Tibial nerve (tissue), 3 donors: ENCODE data around the gene CYP4F3.

Experiments used
- POLR2A ChIP-seq, 2 donors: fragments of 450-650 bp; IDR thresholded peaks; one replicate each; pipeline ENCODE4 v1.6.1; 2017; ENCODE audit warnings: antibody characterized with exemption in 2 of 2, mild to moderate bottlenecking in 2 of 2, moderate library complexity in 2 of 2
- TF ChIP-seq, protein P1 (sequence below), 5 experiments: fragments of 200-600 bp in 3 of 5; fragments of 450-650 bp in 2 of 5; sonication (generic) in 3 of 5; IDR thresholded peaks; one replicate each; pipeline ENCODE4 v1.5.1; 2016 to 2019; ENCODE audit warnings: antibody characterized with exemption in 5 of 5, mild to moderate bottlenecking in 3 of 5, moderate library complexity in 2 of 5

DNA sequence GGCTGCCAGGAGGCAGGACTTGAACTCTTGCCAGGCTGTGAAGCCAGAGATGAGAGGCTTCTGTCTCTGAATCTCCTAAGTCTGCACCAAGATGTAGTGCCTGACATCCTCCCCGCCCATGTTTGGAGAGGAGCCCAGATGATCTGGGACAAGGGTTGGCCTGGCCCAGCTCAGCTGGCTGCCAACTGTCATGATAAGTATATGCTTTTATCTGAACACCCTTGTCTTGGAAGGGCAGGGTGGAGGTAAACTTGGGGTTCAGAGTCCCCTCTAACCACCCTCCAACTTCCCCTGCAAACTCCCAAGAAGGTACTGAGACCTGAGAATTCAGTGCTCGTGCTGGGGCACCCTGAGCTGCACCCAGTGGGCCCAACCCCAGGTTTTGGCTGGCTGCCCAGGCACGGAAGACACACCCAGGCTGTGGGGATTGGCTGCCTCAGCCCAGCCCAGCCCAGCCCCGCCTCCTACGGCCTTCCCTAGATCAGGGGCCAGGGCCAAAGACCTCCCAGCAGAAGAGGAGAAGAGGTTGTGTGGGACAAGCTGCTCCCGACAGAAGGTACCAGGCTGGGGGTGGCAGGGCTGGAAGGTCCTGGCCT, 32.0 kb downstream of the CYP4F3 start, which contains the start of gene CYP4F12:
- no peak for TF ChIP-seq POLR2A (IDR thresholded peaks at IDR 0.05)
- TF ChIP-seq, protein P1, sequence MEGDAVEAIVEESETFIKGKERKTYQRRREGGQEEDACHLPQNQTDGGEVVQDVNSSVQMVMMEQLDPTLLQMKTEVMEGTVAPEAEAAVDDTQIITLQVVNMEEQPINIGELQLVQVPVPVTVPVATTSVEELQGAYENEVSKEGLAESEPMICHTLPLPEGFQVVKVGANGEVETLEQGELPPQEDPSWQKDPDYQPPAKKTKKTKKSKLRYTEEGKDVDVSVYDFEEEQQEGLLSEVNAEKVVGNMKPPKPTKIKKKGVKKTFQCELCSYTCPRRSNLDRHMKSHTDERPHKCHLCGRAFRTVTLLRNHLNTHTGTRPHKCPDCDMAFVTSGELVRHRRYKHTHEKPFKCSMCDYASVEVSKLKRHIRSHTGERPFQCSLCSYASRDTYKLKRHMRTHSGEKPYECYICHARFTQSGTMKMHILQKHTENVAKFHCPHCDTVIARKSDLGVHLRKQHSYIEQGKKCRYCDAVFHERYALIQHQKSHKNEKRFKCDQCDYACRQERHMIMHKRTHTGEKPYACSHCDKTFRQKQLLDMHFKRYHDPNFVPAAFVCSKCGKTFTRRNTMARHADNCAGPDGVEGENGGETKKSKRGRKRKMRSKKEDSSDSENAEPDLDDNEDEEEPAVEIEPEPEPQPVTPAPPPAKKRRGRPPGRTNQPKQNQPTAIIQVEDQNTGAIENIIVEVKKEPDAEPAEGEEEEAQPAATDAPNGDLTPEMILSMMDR (IDR thresholded peaks at IDR 0.05) = no peak
